ENCODE data around the gene ZC3H12C.
"Not testable (repeated sequence)": the region's sequence is repeated elsewhere in the genome, so short reads cannot be mapped to it uniquely, and the experiment has no call there.

The ZC3H12C gene

DNA sequence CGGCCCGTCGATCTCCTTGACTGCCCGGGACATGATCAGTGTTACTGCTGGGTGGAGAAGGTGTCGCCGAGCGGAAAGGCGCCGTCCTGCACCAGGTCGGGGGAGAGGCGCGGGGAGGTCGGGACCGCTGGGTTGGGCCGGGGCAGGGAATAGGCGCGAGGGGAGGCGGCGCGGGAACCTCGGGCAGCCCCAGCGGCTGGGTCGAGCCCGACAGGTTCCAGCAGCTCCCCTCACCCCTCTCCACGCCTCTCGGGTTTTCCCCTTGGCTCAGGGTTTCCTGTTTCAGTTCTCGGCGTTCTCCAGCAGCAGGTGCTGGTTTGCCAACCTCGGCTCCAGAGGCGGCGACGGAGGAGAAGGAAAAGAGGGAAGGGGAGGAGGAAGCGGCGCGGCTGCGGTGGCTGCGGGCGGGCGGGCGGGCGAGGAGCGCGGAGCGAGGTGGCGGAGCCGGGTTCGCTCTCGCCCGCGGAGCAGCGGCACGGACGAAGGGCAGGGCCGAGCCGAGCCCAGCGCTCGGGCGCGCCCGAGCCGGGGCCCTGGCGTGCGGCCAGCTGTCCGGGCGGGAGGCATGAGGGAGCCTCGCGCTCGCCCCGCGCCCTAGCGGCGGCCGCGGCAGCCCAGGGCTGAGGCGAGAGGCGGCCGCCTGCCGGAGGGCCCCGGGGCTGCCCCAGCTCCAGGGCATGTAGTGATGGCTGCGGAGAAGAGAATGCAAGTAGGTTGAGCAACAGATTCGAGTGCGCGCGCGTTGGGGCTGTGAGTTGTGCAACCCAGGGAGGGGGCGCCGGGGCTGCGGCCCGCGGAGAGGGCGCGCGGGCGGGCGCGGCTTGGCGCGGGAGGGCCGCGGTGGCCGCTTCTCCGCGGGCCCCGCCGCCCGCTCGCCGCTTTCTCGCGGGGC, at the start of gene ZC3H12C:
Gene ZC3H12C (plus strand): TSS at position 878 of the 892 bp plus-strand sequence. CDS start 20 bp downstream, outside the sequence.
- DNase-seq (ENCODE audit: low read depth in 2 of 2) = peak in 1 of 2 experiments; percentile 35

DNA sequence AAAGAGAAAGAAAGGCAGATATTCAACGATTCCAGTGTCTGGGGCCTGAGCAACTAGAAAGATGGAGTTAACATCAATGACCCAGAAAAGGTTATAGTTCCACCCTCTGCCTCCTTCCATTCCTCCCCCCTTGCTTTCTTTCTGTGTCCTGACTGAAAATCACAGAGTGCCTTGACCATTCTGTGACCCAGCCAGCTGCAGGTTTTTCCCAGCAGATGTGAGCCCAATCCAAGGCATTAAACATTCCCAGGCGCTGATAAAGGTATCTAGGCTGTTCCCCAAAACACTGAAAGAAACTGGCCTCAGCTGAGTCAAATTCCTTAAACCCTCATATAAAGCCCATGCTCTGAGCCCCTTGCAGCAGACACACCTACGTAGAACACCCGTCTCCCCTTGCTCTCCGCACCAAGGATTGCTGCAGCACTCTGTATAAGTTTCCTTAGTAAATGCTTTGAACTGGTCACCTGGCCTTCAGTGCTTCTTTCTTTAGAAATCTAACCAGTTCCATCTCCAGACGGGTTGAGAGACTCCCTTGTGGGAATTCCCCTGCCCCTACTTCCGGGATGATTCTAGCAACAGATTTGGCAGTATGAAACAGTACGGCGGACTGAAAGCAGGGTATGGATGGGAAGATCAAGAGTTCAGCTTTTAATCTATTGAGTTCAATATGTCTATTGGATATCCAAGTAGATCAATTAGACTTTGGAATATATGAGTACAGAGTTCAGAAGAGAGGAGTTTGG, 48.8 kb upstream of the ZC3H12C start:
- no peak for DNase-seq (ENCODE audit: low read depth in 2 of 2)

DNA sequence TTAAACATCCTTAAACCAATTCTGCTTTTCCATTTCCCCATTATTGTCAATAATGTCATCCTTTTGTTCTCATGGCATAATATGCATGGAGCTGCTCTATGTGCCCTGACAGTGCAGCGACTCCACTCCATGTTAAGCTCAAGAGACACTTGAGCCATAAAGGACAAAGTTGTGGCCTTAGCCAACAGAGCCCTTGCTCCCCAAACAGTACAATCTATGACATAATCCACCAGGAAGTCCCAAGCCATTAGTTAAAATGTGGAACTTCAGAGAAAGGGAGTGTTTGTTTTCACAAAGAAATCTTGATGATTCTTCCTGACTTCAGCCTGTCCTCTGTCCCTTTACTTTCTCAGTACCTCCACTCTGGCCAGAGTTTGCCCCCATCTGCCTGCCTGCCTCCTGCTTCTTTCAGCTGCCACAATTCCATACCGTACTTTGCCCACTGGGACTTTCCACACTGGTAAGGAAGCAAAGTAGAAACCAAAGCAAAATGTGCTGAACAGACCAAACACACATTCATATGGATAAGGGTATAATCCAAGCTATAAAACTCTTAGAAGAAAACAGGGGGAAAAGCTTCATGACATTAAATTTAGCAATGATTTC, 46.3 kb upstream of the ZC3H12C start:
- DNase-seq (ENCODE audit: low read depth in 2 of 2) = no peak

DNA sequence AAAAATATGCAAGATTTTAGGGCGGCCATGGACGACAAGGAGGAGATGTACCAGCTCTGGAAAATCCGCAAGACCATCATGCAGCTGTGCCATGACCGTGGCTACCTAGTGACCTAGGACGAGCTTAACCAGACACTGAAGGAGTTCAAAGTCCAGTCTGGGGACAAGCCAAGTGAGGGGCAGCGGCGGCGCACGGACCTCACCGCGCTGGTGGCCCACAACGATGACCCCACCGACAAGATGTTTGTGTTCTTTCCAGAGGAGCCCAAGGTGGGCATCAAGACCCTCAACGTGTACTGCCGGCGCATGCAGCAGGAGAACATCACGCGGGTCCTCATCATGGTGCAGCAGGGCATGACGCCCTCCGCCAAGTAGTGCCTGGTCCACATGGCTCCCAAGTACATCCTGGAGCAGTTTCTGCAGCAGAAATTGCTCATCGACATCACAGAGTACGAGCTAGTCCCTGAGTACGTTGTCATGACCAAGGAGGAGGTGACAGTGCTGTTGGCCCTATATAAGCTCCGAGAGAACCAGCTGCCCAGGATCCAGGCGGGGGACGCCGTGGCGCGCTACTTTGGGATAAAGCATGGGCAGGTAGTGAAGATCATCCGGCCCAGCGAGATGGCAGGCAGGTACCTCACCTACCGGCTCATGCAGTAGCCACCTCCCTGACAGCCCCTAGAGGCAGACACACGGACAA, 43.5 kb upstream of the ZC3H12C start:
- no peak for DNase-seq (ENCODE audit: low read depth in 2 of 2)

DNA sequence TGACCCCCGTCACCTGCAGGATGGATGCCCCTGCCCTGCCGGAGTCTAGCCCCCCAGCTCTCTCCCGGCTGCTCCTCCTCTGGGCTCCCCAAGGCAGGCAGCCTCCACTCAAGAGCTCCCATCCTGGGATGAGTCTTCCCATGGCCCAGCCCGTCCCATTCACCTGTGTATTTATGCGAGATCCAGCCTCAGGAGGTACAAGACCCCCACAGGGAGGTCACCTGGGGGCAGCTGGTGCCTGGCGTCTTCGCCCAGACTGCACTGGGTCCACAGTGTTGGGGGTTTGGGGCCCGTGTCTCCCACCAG, 43.0 kb upstream of the ZC3H12C start:
- DNase-seq (ENCODE audit: low read depth in 2 of 2) = no peak

DNA sequence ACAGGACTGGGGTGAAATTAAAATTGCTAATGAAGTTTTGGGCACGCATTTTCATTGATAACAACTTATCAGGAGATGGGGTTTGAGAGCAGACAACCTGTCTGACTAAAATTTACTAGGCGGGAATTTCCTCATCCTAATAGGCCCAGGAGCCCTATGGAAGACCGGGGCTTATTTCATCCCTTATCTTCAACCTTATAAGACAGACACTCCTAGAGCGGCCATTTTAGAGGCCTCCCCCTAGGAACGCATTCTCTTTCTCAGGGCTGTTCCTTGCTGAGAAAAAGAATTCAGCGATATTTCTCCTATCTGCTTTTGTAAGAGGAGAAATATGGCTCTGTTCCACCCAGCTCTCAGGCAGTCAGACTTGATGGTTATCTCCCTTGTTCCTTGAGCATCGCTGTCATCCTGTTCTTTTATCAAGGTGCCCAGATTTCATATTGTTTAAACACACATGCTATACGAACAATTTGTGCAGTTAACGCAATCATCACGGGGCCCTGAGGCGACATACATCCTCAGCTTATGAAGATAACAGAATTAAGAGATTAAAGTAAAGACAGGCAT, 39.3 kb upstream of the ZC3H12C start:
- no peak for DNase-seq (ENCODE audit: low read depth in 2 of 2)

DNA sequence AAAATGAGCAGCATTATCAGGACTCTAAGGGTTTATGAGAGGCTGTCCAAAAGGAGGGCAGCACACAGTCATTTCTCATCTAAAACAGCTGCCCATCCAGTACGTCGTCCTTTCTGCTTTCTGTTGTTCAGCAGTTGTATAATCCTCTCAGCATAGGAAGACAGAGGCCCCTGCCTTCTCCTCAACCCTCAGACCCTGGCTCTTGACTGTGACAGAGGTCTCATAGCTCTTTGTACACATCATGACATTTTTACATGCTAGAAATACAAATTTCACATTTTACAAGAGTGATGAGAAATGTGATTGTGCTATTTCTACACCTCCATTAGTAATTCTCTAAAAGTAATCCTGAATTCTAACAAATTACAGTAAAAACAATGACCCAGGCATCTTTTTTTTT, 36.2 kb upstream of the ZC3H12C start:
- DNase-seq (ENCODE audit: low read depth in 2 of 2) = no peak

DNA sequence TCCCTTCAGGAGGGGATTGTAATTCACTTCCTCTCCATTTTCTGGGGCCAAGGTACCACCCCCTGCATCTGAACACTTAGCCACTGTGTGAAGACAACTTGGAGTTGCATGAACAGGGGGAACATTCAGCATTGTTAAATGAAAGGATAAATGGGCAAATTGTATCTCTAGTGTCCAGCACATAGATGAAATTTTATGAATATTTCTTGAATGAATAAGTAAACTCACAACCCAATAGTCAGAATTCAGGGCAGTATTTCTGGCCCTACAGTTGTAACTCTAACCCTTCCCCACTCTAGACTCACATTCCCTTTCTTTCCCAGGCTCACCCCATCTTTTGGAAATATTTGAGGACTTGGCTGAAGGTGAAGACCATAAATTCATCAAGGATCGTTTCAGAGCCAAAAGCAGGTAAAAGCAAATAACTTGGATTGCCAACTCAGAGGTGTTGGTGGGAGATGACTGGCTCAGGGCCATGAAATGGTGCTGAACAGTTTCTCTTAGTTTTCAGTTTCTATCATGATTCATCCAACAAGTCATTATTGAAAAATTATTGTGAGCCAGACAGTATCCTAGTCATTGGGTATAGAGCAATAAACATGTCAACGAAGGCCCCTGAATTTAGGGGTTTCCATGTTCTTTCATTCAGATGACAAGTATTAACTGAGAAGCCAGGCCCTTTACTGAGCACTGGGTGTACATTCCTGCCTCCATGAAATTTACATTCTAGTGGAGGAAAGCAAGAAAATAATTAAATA, 33.3 kb upstream of the ZC3H12C start:
- no peak for DNase-seq (ENCODE audit: low read depth in 2 of 2)

DNA sequence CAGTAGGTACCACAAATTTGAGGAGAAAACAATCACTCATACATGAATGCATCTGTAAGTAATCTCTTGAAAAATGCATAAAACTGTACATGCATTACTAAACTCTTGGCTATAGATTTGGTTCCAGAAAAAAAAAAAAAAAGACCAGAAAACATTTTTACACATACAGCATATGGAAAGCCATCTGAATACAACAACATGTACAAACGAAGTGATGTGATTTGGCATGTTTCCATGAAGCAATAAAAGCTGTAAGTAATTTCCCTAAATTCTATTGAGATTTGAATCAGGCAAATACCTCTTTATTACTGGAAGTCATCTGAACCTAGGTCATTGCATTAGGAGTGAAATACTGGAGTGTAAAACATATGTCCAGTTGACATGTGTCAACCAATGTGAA, 31.9 kb upstream of the ZC3H12C start:
- DNase-seq (ENCODE audit: low read depth in 2 of 2) = no peak

DNA sequence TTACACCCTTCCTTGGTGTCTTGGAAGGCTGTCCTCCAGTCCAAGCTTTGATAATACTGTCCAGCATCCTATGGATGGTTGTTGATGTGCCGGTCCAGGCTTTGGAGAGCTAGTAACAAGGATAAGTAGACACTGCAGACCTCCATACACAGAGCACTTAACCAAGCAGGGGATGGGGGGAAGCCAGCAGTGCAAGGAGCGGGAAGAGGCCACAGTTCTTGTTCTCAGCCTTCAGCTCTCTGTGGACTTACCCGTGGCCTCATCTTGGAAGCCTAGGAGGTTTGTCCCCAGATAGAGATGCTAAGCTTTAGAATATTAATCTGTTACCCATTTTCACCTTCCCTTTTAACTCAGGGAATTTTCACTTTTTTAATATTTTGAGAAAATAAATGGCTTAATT, 30.9 kb upstream of the ZC3H12C start:
- DNase-seq (ENCODE audit: low read depth in 2 of 2) = no peak

DNA sequence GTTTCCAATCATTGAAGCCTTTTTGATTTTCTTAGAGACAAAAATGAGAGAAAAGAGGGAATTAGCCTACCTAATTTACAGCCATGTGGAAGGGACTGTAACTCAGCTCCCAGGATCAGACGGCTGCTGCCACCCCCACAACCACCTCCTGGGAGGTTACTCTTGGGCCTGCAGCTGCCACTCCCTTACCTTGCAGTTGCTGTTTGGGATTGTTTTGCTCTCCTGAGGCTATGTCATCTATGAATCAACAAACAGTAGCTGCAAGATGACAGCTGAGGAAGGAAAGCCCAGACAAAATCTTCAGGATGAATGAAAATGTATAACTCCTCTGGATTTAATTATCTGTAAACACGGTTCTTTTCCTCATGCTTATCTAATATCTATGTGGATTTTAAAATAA, 28.0 kb upstream of the ZC3H12C start:
- no peak for DNase-seq (ENCODE audit: low read depth in 2 of 2)

DNA sequence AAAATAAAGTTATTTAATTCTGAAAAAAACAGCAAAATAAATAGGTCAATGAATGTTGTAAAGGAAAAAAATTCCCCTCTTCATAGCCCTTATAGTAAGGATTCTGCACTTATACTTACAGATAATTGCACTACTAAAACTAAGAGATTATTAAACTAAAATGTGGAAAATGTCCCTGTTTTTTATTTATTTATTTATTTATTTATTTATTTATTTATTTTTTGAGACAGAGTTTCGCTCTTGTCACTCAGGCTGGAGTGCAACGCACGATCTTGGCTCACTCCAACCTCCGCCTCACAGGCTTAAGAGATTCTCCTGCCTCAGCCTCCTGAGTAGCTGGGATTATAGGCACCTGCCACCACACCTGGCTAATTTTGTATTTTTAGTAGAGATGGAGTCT, 25.2 kb upstream of the ZC3H12C start:
- not testable (repeated sequence) for DNase-seq (ENCODE audit: low read depth in 2 of 2)

DNA sequence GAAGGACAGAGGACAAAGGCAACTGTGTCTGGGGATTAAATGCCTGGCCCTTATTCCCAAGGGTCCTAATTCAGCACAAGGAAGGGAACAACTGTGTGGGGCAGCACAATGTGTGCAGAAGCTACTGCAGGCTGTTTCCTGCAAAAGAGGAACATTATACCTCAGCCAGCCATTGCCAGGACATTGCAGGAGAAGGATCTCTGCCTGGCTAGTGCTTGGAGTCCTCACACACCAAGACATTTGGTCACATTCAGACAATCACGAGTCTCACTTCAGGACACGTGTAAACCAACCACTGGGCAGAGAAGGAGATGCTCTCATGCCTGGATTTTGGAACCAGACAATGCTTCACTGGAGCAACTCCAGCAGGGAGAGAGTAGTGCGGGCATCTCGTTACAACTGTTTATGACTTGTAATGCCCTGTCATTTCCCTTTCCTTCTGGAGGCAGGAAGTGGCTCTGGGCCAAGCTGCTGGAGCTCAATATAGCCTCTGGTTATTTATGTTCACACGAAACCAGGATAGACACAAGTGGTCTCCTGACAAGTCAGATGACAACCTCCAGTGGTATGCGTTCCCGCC, 23.9 kb upstream of the ZC3H12C start:
- no peak for DNase-seq (ENCODE audit: low read depth in 2 of 2)

DNA sequence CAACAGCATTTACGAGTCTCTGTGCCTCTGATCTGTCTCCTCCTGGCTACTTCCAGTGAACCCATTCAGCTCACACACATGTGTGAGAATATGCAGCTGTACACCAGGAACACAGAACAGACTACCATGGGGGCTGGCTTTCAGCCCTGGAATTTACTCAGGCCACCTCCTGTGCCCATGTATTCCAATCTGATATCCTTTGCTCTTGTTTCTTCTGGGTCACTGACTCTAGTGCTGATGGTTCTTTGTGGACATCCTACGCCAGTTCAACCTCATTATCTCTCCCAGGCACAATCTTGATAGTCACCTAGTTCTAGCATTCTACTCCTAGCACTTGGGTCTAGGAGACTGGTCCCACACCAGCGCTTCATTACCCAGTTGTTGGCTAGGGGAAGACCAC, 23.0 kb upstream of the ZC3H12C start:
- no peak for DNase-seq (ENCODE audit: low read depth in 2 of 2)

DNA sequence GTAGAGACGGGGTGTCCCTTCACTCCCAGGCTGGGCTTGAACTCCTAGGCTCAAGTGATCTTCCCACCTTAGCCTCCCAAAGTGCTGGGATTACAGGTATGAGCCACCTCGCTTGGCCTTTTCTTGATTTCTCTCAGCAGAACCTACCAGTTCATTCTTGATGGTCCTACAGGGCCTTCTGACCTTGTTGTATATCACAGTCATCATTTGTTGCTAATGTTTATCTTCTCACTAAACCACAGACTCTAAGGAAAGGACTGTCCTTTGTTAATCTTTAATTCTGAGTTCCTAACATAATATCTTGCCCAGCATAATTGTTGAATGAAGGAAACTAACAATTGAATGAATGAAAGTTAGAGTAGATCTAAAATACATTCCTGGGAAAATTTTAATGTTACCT, 22.0 kb upstream of the ZC3H12C start:
- no peak for DNase-seq (ENCODE audit: low read depth in 2 of 2)

DNA sequence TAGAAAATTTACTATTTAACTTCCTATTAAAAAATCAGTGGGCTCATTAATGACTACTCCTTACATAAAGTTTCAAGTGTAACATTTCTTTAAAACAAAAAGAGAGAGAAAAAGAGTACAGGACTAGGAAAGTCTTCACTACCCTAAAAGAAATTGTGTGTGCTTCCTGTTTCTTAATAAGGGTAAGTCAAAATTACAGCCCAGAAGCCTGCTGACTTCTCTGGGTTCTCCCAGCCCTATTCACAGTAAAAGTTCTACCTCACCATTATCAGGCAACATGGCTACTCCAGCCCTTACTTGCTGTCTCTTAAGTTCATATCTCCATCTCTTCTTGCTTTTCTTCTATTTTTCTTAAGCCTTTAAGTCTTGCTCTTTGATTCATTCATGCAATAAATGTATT, 20.3 kb upstream of the ZC3H12C start:
- DNase-seq (ENCODE audit: low read depth in 2 of 2) = no peak

DNA sequence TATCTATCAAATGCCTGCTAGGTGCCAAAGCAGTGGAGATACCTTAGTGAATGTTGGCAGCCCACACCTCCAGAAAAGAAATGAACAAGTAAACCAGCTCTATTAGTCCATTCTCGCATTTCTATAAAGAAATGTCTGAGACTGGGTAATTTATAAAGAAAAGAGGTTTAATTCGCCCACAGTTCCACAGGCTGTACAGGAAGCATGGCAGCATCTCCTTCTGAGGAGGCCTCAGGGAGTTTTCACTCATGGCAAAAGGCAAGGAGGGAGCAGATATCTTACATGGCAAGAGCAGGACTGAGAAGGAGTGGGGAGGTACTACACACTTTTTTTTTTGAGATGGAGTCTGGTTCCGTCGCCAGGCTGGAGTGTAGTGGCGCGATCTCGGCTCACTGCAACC, 18.7 kb upstream of the ZC3H12C start:
- DNase-seq (ENCODE audit: low read depth in 2 of 2) = no peak

DNA sequence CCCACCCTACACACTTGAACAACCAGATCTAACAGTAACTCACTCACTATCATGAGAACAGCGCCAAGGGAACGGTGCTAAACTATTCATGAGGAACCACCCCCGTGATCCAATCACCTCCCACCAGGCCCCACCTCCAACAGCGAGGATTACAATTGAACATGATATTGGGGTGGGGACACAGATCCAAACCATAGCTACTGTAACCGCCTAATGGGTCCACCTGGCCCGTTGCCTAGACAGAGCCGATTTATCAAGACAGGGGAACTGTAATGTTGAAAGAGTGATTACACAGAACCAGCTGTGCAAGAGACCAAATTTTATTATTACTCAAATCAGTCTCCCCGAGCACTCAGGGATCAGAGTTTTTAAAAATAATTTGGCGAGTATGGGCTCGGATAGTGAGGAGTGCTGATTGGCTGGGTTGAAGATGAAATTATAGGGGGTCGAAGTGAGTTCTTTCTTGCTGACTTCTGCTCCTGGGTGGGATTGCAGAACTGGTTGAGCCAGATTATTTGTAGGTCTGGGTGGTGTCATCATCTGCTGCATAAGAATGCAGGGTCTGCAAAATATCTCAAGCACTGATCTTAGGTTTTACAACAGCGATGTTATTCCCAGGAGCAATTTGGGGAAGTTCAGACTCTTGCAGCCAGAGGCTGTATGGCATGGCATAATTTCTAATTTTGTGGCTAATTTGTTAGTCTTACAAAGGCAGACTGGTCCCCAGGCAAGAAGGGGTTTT, 17.9 kb upstream of the ZC3H12C start:
- no peak for DNase-seq (ENCODE audit: low read depth in 2 of 2)

DNA sequence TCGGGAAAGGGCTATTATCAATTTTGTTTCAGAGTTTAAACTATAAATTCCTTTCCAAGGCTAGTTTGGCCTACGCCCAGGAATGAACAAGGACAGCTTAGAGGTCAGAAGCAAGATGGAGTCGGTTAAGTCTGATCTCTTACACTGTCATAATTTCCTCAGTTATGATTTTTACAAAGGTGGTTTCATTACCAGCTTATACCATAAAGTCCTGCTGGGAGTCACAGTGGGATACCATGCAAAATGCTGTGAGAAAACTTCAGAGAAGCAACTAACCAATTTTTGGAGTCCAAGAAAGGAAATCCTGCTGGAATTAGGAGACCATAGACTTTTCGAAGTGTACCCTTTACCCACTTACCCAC, 17.4 kb upstream of the ZC3H12C start:
- no peak for DNase-seq (ENCODE audit: low read depth in 2 of 2)

DNA sequence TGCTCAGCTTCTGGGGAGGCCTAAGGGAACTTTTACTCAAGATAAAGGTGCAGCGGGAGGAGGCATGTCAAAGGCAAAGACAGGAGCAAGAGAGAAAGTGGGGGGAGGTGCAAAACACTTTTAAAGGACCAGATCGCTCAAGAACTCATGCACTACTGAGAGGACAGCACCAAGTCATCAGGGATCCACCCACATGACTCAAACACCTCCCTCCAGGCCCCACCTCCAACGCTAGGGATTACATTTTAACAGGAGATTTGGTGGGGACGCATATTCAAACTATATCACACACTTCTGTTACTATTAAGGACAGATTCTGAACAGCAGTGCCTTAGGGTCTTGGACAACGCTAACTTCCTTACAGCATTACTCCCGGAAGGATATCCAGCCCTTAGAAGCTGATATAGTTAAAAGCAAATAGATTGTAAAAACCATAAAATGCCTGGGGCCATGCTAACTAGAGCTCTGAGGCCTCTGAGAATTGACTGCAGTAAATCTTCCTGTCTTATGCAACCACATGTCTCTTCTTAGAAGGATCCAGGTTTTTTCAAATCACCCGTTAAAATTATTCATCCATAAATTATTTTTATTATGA, 16.7 kb upstream of the ZC3H12C start:
- no peak for DNase-seq (ENCODE audit: low read depth in 2 of 2)
